Heart left ventricle (tissue), 13 donors: ENCODE measurements around the gene EXOC3L2.

Experiments
- POLR2A ChIP-seq, 2 donors: fragments of 450-650 bp; IDR thresholded peaks; one replicate each; pipeline ENCODE4 v1.6.1; 2017; ENCODE audit warnings: antibody characterized with exemption in 2 of 2, mild to moderate bottlenecking in 2 of 2, moderate library complexity in 2 of 2
- TF ChIP-seq, protein P1 (sequence below), 12 donors: fragments of 200-600 bp; sonication (generic) in 4 of 12; IDR thresholded peaks; one replicate each; pipeline versions ENCODE4 v1.5.0 to v1.8.0; 2018 to 2022; ENCODE audit warnings: antibody characterized with exemption in 12 of 12, mild to moderate bottlenecking in 5 of 12
- donor health status: ischemic (EF 13 %, LVEDD 7.1; RV severe dilation, severe dysfunction).
- donor health status: DM: no; HTN: yes; CAD: no.
- donor health status: DM: no; HTN: no; CAD: no.
- donor health status: ischemic (EF 25% LVEDD 6.9; RV normal size, moderate dysfunction).
- donor health status: ischemic (EF 25% LVEDD 5.7; RV mildly dilated, moderate dysfunction).
- donor health status: ischemic (EF 35%, LVEDD 5.7; RV mildly dilated, moderate dysfunction).
- donor health status: nonischemic (EF 11% LVEDD 7.7; RV severe dilation, severe dysfunction).
- donor health status: DM: yes; HTN: yes; CAD: no.
- donor health status: PGD.
- donor health status: ischemic (EF 29% LVEDD 5.4; RV normal size, mild dysfunction).
- donor health status: nonischemic (EF 23%, LVEDD 6.1; RV moderate dilation, normal function).

DNA sequence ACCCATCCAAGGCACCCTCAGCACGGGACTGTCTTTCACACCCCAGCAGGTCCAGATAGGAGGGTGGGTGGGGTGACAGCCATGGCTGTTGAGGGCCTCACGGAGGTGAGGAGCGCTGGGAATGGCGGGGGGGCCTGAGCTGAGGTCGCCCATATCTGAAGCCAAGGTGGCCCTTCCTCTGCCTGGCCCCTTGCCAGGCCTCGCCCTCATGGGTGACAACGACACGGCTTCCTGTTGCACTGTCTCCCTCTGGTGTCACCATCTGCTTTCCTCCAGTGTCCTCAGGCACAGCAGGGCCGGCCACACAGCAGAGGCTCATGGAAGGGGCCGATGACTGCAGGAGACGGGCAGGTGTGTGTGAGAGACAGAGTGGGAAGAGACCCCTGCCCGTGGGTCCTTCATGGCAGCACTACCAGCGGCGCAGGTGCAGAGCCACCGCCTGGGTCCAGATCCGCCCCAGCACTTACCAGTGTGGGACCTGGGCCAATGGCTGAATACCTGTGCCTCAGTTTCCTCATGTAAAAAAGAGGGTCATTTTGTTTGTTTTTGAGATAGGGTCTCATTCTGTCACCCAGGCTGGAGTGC lies 76.3 kb downstream of the EXOC3L2 start:
- TF ChIP-seq, protein P1, sequence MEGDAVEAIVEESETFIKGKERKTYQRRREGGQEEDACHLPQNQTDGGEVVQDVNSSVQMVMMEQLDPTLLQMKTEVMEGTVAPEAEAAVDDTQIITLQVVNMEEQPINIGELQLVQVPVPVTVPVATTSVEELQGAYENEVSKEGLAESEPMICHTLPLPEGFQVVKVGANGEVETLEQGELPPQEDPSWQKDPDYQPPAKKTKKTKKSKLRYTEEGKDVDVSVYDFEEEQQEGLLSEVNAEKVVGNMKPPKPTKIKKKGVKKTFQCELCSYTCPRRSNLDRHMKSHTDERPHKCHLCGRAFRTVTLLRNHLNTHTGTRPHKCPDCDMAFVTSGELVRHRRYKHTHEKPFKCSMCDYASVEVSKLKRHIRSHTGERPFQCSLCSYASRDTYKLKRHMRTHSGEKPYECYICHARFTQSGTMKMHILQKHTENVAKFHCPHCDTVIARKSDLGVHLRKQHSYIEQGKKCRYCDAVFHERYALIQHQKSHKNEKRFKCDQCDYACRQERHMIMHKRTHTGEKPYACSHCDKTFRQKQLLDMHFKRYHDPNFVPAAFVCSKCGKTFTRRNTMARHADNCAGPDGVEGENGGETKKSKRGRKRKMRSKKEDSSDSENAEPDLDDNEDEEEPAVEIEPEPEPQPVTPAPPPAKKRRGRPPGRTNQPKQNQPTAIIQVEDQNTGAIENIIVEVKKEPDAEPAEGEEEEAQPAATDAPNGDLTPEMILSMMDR (IDR thresholded peaks at IDR 0.05): no peak
- no peak for TF ChIP-seq POLR2A (IDR thresholded peaks at IDR 0.05)
